Testis (tissue), 3 donors: ENCODE results near the gene ENTR1. TPM values are rescaled to one million over a fixed set of nuclear protein-coding genes. Genes with fewer than 3 reads are reported as not detected.

Source experiments
- DNase-seq: peaks from one replicate; pipeline ENCODE4 v3.0.0-alpha.2; 2019
- H3K27ac ChIP-seq, 2 donors: fragments of 200-600 bp; sonication (generic); one replicate each; pipeline ENCODE4 v1.5.1; 2019
- H3K27me3 ChIP-seq: fragments of 200-600 bp; sonication (generic); one replicate; pipeline ENCODE4 v1.5.1; 2019
- H3K36me3 ChIP-seq: fragments of 200-600 bp; sonication (generic); one replicate; pipeline ENCODE4 v1.5.1; 2017; ENCODE audit warnings: low read depth; ENCODE audit errors: missing control alignments
- H3K4me1 ChIP-seq: fragments of 200-600 bp; sonication (generic); one replicate; pipeline ENCODE4 v1.5.1; 2019
- H3K4me3 ChIP-seq, 2 donors: fragments of 200-600 bp; sonication (generic); one replicate each; pipeline ENCODE4 v1.5.1; 2017 to 2019
- H3K9me3 ChIP-seq: fragments of 200-600 bp; sonication (generic); one replicate; pipeline ENCODE4 v1.5.1; 2017
- POLR2A ChIP-seq: fragments of 450-650 bp; IDR thresholded peaks from one replicate; pipeline ENCODE4 v1.6.1; 2017; ENCODE audit warnings: antibody characterized with exemption, mild to moderate bottlenecking, moderate library complexity
- WGBS, 2 donors: methylation state at CpG; one replicate each; pipeline ENCODE4 v1.1.5; 2018; 5-methylcytosine and 5-hydroxymethylcytosine counted together
- intact Hi-C: fragments of 100-400 bp; cut with DNase I; formaldehyde crosslinking; loops from one replicate; pipeline ENCODE4 v1.15.1; 2023; ENCODE audit warnings: low total_unique reads
- polyA plus RNA-seq: library from polyadenylated mRNA; stranded (reverse); fragments of 350-450 nt; fragmentation: Illumina TruSeq; extraction: RNeasy Lipid Tissue Mini Kit (QIAGEN cat#74804); gene quantifications from one replicate; pipeline ENCODE4 v1.2.3, GENCODE V29; 2014; ENCODE audit warnings: low read depth, low replicate concordance; ENCODE audit not compliant: insufficient read depth
- total RNA-seq, 2 donors: library from RNA; depleted of rRNA; stranded (reverse); fragments of >200 nt; gene quantifications; one replicate each; pipeline ENCODE4 v1.2.3, GENCODE V29; 2016
- TF ChIP-seq, protein P1 (sequence below), 3 experiments: fragments of 450-650 bp in 2 of 3; fragments of 200-600 bp in 1 of 3; sonication (generic) in 1 of 3; IDR thresholded peaks; one replicate each; pipeline ENCODE4 v1.5.1; 2016 to 2019; ENCODE audit warnings: antibody characterized with exemption in 3 of 3, mild to moderate bottlenecking in 2 of 3, moderate library complexity in 1 of 3

ENTR1 gene
- total and polyA plus RNA-seq, 3 donors from 2014 or later: 61.7 to 69.1 (median 64.3) TPM

DNA sequence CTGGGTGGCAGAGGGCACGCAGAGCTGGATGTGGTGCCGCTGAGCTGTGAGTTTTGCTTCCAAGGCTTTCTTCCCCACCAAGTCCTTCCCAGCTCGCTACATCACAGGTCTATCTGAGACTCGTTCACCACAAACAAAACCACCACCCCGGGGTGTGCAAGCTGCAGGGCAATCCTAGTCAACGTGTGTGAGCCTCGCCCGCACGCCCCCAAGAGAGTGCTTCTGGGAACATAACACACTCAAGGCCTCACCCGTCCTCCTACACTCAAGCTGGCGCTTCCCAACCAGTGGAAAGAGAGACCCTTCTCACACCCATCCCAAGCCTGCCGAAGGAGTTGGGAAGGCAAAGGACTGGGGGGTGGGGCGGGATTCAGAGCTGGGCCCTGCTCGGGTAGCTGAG is 21.0 kb downstream of the ENTR1 start:
- H3K27me3 ChIP-seq: no peaks in the 10 kb centered on the region
- no peak overlapping the region for H3K27ac ChIP-seq
- no peaks in the 10 kb centered on the region for H3K4me1 ChIP-seq
- H3K9me3 ChIP-seq: no peaks in the 10 kb centered on the region
- TF ChIP-seq POLR2A: no peak
- TF ChIP-seq, protein P1, sequence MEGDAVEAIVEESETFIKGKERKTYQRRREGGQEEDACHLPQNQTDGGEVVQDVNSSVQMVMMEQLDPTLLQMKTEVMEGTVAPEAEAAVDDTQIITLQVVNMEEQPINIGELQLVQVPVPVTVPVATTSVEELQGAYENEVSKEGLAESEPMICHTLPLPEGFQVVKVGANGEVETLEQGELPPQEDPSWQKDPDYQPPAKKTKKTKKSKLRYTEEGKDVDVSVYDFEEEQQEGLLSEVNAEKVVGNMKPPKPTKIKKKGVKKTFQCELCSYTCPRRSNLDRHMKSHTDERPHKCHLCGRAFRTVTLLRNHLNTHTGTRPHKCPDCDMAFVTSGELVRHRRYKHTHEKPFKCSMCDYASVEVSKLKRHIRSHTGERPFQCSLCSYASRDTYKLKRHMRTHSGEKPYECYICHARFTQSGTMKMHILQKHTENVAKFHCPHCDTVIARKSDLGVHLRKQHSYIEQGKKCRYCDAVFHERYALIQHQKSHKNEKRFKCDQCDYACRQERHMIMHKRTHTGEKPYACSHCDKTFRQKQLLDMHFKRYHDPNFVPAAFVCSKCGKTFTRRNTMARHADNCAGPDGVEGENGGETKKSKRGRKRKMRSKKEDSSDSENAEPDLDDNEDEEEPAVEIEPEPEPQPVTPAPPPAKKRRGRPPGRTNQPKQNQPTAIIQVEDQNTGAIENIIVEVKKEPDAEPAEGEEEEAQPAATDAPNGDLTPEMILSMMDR (IDR thresholded peaks at IDR 0.05): no peak
- no peak overlapping the region for H3K4me3 ChIP-seq
- intact Hi-C loops: no loop called here
- 90% methylated on average over 14 of the region's 14 CpGs for WGBS, 2 donors
- no peak for DNase-seq
- H3K36me3 ChIP-seq: no peaks in the 10 kb centered on the region

DNA sequence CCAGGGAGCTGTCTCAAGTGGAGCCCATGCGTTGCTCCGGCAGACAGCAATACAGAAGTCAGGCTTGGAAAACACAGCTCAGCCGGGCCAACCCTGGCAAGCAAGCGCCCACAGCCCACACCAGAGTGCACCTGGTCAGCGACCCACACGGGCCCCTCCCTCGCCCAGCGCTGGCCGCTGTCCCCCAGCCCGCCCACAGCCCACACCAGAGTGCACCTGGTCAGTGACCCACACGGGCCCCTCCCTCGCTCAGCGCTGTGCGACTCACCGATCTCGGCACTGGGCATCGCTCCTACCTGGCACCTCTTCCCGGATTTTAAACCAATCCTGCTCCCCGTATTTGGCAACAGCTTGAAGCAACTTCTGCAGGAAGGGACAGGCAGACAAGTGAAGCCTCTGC is 23.2 kb downstream of the ENTR1 start:
- intact Hi-C loops: no loop called here

GRCh38 chr9:136386018-136386417 is 24.4 kb downstream of the ENTR1 start:
- 94 to 97% methylated on average over 13 of the region's 13 CpGs for WGBS, 2 donors
- TF ChIP-seq, protein P1 (IDR thresholded peaks at IDR 0.05): no peak
- TF ChIP-seq POLR2A: no peak
- H3K27me3 ChIP-seq: no peaks in the 10 kb centered on the region
- DNase-seq: no peak
- H3K36me3 ChIP-seq: no peaks in the 10 kb centered on the region
- H3K27ac ChIP-seq: no peak overlapping the region
- H3K4me1 ChIP-seq: no peaks in the 10 kb centered on the region
- intact Hi-C loops: no loop called here
- no peak overlapping the region for H3K4me3 ChIP-seq
- H3K9me3 ChIP-seq: no peaks in the 10 kb centered on the region

More for the DNA sequence above, 23.2 kb downstream of the ENTR1 start:
- no peaks in the 10 kb centered on the region for H3K4me1 ChIP-seq
- no peaks in the 10 kb centered on the region for H3K36me3 ChIP-seq
- H3K9me3 ChIP-seq: no peaks in the 10 kb centered on the region
- 91 to 96% methylated on average over 19 of the region's 19 CpGs for WGBS, 2 donors
- TF ChIP-seq POLR2A: no peak
- TF ChIP-seq, protein P1 (IDR thresholded peaks at IDR 0.05): no peak
- H3K4me3 ChIP-seq: no peak overlapping the region
- no peaks in the 10 kb centered on the region for H3K27me3 ChIP-seq
- H3K27ac ChIP-seq: no peak overlapping the region
- no peak for DNase-seq

DNA sequence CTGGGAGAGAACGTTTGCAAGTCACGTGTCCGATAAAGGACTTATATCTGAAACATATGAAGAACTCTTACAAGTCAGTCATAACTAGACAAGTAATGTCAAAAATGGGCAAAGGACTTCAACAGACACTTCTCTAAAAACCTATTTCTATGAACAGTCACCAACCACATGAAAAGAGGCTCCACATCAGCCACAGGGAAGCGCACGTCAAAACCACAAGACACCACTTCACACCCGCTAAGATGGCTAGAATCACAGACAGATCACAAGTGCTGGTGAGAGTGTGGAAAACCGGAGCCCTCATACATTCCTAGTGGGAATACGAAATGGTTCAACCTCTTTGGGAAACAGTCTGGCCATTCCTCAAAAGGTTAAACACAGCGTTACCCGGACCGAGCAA is 25.4 kb downstream of the ENTR1 start:
- WGBS, 2 donors: 95 to 96% methylated on average over 11 of the region's 11 CpGs
- no peaks in the 10 kb centered on the region for H3K4me1 ChIP-seq
- H3K27me3 ChIP-seq: no peaks in the 10 kb centered on the region
- TF ChIP-seq, protein P1 (IDR thresholded peaks at IDR 0.05): no peak
- TF ChIP-seq POLR2A: no peak
- no peaks in the 10 kb centered on the region for H3K36me3 ChIP-seq
- no peaks in the 10 kb centered on the region for H3K9me3 ChIP-seq
- no peak overlapping the region for H3K4me3 ChIP-seq
- DNase-seq: no peak
- H3K27ac ChIP-seq: no peak overlapping the region
- intact Hi-C loops: no loop called here

DNA sequence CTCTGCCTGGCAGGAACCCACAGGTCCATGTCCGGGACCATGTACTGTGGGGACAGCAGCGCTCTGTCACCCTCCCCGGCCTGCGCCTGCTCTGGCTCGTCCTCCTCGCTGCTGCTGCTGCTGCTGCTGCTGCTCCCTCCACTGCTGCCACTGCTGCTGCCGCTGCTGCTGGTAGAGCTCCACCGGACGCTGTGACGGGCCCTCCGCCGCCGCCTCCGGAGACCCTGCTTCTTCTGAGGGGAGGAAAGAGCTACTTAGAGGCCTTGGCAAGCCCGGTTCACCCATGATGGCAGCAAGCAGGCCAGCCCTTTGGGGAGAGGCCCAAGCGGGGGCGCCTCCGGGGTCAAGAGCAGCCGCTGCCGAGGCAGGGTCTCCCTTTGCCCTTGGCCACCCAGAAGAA is 27.0 kb downstream of the ENTR1 start:
- intact Hi-C loops: no loop called here
- TF ChIP-seq, protein P1 (IDR thresholded peaks at IDR 0.05): no peak
- TF ChIP-seq POLR2A: no peak
- H3K4me1 ChIP-seq: no peaks in the 10 kb centered on the region
- no peaks in the 10 kb centered on the region for H3K36me3 ChIP-seq
- no peak overlapping the region for H3K4me3 ChIP-seq
- H3K27ac ChIP-seq: no peak overlapping the region
- 96% methylated on average over 11 to 20 of the region's 20 CpGs for WGBS, 2 donors
- no peaks in the 10 kb centered on the region for H3K27me3 ChIP-seq
- DNase-seq: no peak
- H3K9me3 ChIP-seq: no peaks in the 10 kb centered on the region
